Retina (tissue), 1 donor: ENCODE measurements around the gene CAMK1D.

Source experiments
- DNase-seq: peaks from one replicate; pipeline ENCODE4 v3.0.0-alpha.2; 2016

CAMK1D gene

GRCh38 chr10:12377658-12378290 is 28.4 kb downstream of the CAMK1D start:
- DNase-seq: no peak

DNA sequence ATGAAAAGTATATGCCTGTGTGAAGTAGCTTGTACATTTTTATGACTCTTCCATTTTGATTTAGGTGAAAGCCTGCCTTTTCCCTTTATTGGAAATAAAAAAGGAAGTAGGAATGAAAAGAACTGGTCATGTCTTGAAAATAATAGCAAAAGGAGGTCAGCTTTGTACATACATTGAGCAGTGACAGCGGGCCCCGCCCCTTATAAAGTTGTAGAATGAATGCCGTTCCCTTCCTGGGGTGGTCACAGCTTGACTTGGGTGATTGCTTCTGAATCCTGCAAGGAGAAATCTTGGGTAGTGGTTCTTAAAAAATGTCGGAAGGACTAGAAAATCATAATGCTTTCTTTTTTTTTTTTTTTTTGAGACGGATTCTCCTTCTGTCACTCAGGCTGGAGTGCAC is 31.7 kb downstream of the CAMK1D start:
- no peak for DNase-seq

DNA sequence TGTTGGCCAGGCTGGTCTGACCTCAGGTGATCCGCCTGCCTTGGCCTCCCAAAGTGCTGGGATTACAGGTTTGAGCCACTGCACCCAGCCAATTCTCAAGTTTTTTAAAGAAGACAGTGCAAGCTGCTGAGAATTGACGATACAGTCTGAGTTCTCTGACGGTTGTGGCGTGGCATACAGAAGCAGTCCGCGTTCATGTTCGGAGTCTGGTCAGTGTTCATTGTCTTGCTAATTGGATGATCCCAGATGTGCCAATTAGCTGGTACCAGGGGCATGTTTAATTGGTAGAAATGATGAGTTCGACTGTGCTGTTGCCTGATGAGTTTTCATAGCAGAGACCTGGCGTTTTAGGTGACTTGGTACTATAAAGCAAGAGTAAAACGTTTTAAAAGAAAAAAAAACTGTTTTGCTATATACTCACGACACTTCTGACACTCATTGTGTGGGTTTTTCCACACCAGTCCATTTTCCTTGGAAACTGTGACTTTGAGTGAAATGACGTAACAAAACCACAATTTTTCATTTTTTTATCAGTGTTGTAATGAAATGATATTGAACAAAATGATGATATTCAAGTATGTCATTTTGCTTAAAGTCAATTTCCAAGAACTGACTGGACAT is 32.3 kb downstream of the CAMK1D start:
- DNase-seq: peak; percentile 48

DNA sequence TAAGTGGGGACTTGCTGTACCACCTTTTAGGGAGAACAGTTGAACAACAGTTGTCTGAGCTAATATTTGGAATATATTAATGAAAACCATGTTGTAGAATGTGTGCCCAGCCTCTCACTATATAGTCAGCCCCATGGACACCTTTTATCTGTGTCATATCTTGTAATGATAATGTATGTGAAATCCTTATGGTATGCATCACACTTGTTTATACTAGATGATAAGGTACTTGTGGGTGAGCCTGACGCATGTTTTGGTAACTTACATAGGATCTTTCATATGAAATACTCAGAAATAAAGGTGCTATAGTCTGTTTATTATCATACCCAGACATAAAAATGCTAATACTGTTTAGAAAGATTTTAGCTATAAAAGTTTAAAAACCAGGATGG is 32.8 kb downstream of the CAMK1D start:
- no peak for DNase-seq

GRCh38 chr10:12382956-12383531 is 33.7 kb downstream of the CAMK1D start:
- no peak for DNase-seq

DNA sequence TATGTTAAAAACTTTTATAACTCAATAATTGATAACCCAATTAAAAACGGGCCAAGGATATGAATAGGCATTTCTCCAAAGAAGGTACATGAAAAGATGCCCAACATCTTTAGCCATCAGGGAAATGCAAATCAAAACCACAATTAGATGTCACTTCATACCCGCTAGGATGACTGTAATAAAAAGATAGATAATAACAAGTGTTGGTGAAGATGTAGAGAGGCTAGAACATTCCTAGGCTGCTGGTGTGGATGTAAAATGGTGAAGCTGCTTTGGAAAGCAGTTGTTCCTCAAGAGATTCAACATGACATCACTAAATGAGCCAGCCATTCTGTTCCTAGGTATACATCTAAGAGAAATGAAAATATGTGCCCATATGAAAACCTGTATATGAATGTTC is 35.6 kb downstream of the CAMK1D start:
- DNase-seq: no peak

DNA sequence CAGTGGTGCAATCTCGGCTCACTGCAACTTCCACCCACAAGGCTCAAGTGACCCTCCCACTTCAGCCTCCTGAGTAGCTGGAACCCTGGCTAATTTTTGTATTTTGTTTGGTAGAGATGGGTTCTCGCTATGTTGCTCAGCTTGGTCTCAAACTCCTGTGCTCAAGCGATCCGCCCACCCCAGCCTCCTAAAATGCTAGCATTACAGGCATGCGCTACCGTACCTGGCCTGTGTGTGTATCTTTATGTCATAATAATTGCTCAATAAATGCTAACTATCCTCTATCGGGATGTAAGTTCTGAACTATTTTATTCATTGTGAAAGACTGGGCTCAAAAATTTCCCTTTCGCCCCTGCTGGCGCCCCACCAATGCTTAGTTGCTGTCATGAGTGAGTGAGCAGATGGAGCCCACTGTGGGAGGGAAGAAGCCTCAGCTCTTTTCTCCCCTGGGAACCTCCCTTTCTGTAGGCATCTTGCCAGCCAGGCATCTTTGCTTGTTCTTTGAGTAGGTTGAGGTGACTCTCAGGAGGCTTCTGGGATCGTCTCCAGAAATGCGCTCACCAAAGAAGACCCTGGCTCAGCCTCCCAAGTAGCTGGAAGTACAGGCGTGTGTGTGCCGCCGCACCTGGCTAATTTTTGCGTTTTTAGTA is 38.3 kb downstream of the CAMK1D start:
- DNase-seq: no peak

DNA sequence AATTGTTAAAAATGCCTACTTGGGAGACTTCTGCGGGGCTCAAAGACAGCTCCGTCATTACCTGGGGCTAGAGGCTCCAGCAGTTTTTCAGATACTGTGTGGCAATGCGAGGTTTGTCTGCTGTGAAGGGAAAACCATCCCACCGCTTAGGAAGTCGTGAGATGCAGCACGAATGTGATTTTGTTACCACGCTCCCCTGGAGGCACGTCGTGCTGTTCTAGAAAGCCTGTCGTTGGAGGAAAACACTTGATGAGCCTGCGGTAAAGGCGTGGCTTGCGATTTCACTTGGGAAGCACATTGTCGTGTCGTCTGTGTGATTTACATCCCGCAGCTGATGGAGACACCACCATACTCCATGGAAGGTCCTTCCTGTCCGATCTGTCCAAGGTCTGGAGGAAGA is 39.3 kb downstream of the CAMK1D start:
- no peak for DNase-seq

- DNase-seq: no peak
Measured at GRCh38 chr10:12389154-12389734, 39.9 kb downstream of the CAMK1D start.

- DNase-seq: no peak
Measured at GRCh38 chr10:12390733-12391132, 41.4 kb downstream of the CAMK1D start.

DNA sequence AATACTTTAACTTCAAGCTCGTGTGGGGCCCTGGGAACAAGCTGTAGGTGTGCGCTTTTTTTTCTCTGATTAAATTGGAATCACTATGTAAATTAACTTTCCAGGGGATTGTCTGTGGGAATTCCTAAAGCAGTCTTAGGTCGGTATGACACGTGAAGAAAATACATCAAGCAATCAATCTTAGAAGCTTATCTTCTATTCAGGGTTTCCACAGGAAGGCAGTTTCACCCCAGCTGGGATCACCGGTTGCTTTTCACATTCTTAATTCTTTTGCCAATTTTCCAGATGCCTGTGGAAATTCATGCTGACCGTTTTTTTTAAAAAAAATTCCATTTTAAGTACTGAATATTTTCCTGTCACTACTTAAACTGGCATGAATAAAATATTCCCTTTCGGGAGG is 41.9 kb downstream of the CAMK1D start:
- no peak for DNase-seq

DNA sequence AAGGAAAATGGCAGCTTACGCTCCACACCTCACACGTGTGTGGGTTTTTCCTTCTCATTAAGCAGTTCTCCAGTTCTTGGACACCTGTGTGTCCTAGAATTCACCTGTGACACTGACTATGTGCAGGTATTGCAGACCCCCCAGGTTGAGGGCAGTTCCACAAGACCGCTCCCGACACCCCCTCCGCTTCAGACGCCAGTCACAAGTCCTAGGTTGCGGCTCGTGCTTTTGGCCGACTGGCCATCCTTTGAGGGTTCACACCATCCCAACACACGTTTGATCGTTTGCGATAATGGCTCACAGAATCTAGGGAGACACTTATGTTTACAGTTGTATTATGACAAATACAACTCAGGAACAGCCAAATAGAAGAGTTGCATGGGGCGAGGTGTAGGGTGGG is 44.5 kb downstream of the CAMK1D start:
- DNase-seq: no peak

DNA sequence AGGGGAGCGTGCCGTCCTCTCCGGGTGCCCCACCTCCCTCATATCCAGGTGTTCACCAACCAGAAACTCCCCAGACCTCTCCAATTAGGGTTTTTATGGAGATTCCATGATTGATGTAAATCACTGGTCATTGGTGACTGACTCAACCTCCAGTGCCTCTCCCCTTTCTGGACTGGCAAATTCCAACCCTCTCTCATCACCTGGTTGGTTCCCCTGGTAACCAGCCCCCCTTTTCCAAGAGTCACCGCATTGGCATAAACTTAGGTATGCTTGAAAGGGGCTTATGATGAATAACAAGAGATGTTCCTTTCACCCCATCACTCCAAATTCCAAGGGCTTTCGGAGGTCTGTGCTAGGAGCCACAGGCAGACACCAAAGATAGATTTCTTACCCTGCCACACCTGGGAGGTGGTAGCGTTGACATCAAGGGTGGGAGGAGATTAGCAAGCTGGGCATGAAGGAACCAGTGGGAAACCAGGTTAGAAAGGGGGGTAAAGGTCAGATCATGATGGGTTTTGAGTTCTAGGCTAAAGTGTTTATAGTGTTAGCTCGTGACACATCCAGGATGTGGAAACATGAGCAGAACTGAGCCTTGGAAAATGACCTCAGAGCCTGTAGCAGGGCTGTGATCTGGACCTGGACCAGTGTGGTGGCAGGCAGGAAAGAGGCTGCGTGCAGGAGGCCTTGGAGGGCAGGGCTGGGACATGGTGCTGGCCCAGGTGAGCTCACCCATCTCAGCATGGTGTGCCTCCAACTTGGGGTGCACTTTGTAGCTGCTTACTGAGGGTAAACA is 45.1 kb downstream of the CAMK1D start:
- DNase-seq: no peak

DNA sequence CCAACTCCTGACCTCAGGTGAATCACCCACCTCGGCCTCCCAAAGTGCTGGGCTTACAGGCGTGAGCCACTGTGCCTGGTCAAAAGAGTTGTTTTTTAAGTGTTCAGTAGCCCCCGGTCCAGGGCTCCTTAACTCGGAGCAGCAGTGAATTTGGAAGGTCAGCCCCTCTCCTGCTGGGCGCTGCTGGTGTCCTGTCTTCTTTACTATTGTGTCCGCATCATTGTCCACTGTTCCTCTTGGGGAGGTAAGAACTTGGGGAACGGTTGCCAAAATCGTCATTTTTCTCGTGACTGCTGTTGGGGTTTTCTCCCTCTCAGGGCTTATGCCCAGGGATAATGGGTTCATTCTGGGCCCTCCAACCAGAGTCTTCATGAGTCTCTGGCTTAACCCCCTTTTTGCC is 46.7 kb downstream of the CAMK1D start:
- DNase-seq: no peak

- DNase-seq: no peak
Measured at GRCh38 chr10:12396567-12396966, 47.2 kb downstream of the CAMK1D start.

GRCh38 chr10:12397147-12397896 is 48.0 kb downstream of the CAMK1D start:
- DNase-seq: no peak

- no peak for DNase-seq
Measured at GRCh38 chr10:12397941-12398340, 48.6 kb downstream of the CAMK1D start.

DNA sequence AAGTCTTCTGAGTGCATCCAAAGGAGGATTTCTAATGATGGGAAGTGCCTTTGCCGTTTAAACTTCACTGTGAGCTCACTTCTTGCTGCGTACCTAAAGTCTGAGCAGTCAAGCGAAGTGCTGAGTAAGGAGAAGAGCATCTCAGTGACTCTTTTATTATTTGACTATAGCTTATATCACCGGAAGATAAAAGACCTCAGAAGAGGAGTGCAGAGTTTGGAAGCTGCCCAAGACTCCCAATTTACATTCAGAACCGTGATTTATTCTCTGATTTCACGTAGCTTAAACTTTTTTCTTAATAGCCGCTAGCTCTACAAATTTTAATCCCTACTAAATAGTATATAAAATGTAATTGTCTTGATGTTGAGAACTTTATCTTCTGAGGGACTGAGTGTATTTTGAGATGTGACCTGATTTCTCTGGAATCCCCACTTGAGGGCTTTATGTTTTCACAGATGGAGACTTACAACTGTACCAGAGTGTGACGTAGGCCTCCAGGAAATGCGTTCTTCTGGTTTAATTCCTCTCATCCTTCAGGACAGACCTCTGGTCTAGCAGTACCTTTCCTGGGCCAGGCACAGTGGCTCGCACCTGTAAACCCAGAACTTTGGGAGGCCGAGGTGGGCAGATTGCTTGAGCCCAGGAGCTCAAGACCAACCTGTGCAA is 51.1 kb downstream of the CAMK1D start:
- DNase-seq: no peak

DNA sequence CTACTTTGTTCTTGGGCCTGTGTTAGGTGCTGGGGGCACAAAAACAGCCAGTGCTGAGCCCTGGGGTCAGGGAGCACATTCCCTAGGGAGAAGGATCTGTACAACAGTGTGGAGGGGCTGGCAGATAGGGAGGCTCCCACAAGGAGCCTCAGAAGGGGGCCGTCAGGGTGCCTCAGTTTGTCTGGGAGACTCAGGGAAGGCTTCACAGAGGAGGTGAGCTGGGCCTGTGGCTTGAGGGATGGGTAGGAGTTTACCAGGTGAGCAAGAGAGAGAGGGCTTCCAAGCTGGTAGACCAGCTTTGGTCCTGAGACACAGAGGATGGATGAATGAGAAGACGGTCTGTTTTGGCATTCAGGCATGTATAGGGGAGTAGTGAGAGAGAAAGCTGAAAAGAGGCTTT is 52.1 kb downstream of the CAMK1D start:
- no peak for DNase-seq

- DNase-seq: no peak
Measured at GRCh38 chr10:12403119-12403518, 53.8 kb downstream of the CAMK1D start.
